ENCODE data around the gene ARHGAP10. TPM values are rescaled to one million over a fixed set of nuclear protein-coding genes. Genes with fewer than 3 reads are reported as not detected.

ARHGAP10 gene
- total RNA-seq, 1 experiment from 2014 or later: 11.7 TPM

- no peak for TF ChIP-seq POLR2AphosphoS5 (IDR thresholded peaks at IDR 0.05; ENCODE audit: low read depth, low read length)
- no peak for TF ChIP-seq CTCF (IDR thresholded peaks at IDR 0.05)
- DNase-seq (ENCODE audit: low read depth, low spot score) (no peak), ATAC-seq (no peak)
- intact Hi-C loops (cut with micrococcal nuclease; ENCODE audit: unreplicated experiment): no loop called here
- Histone ChIP-seq H3K4me1 (ENCODE audit: control insufficient read depth, insufficient read depth, low read length) (no peaks in the 10 kb centered on the region), H3K27ac (ENCODE audit: low read length) (no peak overlapping the region), H3K4me3 (ENCODE audit: low read depth in 2 of 2, low read length in 2 of 2) (no peak overlapping the region), H3K27me3 (ENCODE audit: control insufficient read depth, insufficient read depth, low read length) (no peaks in the 10 kb centered on the region), H3K36me3 (ENCODE audit: control insufficient read depth, insufficient read depth, low read length) (no peaks in the 10 kb centered on the region), H3K9me3 (ENCODE audit: control insufficient read depth, insufficient read depth, low read depth, low read length) (0 out of 2 replicates have a peak, but pooled peaks cover 3% of the 10 kb centered on the region)
- ChIA-PET CTCF (no interaction called here), POLR2A (no interaction called here)
- BruUV-seq (replicated peaks): no TSS peak
- in situ Hi-C loops (cut with HindIII; ENCODE audit: low pct_unique_long_range_greater_than_20kb, low sequenced_read_pairs): no loop called here
These were observed 388.3 kb downstream of the ARHGAP10 start for GRCh38 chr4:148120216-148120615.

Small RNA genes lying within 50 kb of the gene (microRNA-seq; reads per million reads assigned to microRNA genes)
- not detected for gene MIR4799 (ENCODE audit: unreplicated experiment)

Other genes starting within 250 kb of the ARHGAP10 start
- gene TMEM184C, start 114.7 kb upstream of the ARHGAP10 start, total RNA-seq (2021; ENCODE audit: unreplicated experiment): 26.5 TPM
- gene PRMT9, start 47.9 kb upstream of the ARHGAP10 start, total RNA-seq (2021; ENCODE audit: unreplicated experiment): 4.4 TPM

Data from Panc1 (cell line).